Esophagus mucosa (tissue), 1 donor: ENCODE measurements around the gene GMDS. TPM values are rescaled to one million over a fixed set of nuclear protein-coding genes. Genes with fewer than 3 reads are reported as not detected.

Experiments
- ATAC-seq: fragments of 200-7000 bp; cut with Tn5 transposase; one replicate; pipeline ENCODE4 v1.9.1; 2020
- total RNA-seq: library from RNA; stranded (reverse); gene quantifications from one replicate; pipeline ENCODE4 v1.2.4, GENCODE V29; 2023
- donor health status: DM: yes; HTN: yes; CAD: no.

Gene GMDS
- total RNA-seq, 1 donor from 2014 or later = 43.8 TPM

DNA sequence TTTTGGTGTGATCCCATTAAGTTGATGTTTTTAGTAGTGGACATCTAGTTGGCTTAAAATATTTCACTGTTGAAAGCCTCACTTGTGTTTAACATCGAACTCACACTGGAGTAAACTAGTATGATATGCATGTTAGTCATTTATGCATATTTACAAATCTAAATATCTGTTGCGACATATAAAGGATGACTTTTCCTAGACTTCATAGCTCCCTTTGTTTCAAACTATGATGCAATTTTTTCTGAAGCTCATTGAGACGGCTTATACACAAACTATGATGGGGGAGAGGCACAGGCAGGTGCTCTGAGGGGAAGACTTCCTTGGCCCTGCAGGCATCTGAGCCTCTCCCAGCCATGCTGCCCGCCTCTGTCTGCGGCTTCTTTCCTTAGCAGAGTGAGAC lies 647.5 kb downstream of the GMDS start:
- peak; percentile 76 for ATAC-seq

DNA sequence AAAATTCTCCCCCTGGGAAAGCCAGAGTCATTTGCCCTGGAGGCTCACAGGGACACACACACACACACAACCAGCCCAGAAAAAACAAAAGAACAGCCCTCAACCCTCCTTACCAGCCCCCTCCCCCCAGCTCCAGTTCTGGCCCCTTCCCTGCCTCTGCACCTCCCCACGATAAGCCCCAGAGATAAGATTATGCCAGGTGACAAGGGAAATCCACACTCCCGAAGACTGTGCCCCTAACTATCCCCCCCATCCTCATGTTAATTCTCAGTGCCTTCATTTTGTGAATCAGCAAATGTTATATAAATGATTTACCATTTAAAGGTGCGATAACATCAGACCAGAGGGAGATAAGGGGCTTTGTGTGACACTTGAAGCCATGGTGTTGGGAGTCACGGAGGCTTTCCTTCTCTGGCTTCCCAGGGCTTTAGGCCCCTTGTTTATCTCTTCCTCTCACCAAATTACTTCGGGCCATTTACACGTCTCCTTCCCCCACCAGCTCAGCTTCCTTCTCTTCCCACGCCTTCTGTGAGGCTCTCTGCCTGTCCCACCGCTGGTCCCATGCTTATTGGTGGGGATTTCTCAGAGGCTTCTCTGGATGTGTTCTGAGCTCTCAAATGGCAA lies 648.2 kb downstream of the GMDS start:
- ATAC-seq = no peak

DNA sequence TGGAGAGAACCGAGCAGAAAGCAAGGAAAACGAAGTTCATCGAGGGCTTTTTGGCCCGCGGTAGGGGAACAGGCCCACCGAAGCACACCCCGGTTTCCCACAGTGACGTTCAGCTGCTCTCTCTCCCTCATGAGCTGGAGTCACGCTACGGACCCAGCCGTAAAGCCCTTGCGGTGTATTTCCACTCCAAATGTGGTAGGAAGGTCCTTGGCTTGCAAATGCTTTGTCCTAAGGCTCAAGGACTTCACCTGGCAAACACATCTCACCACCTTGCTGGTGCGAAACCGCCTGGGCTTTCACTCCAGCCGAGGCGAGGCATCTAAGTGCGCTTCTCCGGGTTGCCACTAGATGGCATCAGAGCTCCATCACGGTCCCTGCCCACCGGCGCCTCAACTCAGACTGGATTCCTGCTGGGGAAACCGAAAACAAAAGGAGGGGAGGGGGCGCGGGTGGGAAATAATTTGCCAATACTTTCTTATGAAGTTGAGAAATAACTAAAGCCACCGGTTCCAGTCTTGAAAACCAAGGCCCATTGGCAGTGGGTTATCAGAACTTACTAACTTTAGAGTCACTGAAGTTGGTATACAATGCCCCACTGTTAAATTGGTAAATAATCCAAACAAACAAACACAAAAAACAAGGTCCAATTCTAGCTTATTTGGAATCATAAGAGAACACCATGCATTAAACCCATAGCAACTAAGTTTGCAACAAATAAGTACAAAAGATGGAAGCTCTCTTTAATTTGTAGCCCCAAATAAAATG lies 649.1 kb downstream of the GMDS start:
- ATAC-seq = peak; percentile 79

DNA sequence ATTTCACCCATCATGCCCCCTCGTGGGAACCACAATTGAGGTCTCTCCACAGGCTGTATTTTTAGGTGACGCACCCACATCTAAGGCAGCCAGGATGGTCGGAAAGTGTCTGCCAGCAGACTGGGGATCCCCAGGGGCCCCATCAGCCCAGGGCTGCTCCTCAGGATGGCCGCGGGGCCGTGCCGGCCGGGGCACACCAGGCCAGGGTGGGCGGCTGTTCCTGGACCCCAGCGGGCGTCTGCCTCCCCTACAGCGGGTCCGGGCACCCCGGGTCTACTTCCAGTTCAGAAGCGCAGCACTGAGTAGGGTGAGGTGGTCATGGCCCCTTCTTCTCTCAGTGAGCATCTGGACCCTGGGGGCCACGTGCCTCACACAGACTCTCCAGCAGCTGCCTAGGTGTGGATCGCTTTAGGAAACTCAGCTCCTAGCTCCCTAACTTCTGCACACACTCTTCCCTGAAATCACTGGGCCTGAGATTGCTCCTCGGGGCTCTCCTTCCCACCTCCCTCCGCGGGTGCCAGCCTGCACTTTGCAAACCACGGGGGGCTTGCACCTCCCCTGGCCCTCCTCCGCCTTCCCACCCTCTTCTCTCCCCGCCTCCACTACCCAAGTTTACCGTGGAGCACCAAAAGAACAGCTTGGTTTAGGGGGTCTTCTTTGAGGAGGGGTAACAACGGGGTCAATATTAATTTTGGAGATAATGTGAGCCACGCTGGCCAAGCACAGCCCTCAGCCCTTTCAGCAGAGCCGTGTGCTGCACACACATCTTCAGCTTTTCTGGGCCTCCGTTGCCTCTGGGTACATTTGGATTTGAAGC lies 649.9 kb downstream of the GMDS start:
- no peak for ATAC-seq

DNA sequence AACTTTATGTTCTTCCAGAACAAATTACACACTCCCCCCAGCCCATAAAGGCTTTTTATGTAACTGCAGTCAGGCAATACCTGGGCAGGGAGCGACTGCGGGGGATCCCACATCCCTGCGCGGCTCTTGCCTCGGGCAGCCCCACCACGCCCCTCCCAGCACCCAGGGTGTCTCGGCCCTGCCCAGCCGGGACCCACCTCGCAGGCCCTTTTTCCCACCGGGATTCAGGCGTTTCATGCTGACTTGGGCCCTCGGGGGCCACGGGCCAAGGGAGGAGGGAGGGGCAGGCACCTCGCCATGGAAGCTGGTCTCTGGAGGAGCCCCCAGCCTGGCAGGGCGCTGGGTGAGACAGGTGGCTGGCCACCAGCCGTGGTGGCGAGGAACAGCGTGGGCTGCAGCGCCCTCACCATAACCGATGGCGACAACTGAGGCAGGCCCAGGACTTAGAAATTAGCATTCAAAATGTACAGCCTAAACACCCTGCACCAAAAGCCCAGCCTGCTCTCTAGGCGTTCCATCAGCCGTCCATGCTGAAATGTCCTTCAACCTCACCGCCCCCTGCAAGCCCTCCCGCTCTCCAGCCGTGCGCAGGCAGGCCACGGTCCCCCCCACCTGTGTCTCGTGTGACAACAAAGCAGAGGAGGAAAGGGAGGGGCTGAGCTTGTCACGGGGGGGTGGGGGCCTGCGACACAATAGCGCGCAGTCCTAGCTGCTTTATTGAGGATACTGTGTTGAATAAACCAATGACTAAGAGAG lies 650.8 kb downstream of the GMDS start:
- ATAC-seq = no peak

DNA sequence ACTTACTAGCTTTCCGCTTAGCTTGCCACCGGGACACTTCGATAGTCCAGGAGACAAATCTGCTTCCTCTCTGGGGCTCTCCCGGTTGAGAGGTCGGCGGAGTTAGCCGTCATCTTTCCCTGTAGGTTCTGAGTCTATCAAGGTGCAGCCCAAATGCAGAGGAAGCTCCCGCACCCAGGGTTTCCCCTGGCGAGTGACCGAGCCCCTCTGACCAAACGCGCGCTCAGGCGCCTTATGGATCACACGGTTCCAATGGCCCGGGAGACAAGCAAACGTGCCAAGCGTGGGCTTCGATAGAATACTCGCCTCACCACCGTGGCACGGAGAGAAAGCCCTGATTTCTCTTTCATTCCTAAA lies 651.5 kb downstream of the GMDS start:
- ATAC-seq = no peak

DNA sequence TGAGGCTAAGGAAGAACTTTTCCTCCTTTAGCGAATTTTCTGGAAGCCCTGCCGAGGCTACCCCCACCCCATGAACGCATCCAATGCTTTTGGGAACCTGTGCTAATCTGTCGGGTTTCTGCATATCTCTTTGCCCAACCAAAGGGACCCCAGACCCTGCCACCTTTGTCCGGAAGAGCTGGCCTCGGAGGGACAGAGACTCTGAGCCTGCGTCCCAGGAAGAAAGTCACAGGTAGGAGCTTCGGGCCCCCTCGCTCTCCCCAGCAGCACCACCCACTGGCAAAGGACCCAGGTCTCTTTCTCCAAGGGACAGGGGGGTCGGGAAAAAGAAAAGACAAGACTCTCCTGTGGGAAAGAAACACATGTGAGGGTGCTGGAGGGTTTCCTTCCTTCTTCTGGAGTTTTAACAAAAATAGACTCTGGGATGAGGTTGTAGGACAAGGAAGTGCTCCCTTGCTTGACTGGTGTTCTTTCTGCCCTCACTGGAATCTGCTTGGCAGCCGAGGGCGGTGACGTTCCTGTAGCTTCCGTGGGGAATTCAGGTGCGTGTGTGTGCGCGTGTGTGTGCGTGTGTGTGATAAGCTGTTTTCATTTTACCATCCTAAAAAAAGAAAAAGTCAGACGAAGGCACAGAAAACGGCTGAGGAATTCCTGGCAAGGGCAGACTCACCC lies 652.0 kb downstream of the GMDS start:
- ATAC-seq = no peak

DNA sequence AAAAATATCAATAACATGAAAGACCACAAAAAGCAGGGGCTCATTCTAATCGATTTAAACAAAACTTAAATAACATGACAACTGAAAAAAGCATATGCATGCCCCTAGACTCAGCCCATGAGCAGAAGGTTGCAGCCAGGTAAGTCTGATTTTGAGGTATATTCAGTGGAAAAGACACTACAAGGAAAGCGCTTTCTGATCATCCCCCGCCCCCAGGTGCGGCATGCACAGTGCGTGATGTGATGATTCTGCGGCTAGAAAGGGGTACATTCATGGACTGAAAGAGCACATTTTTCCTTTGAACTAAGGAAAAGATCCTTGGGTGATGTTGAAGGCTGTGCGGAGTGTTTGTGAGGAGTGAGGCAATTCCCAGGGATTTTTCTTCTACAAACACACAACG lies 652.6 kb downstream of the GMDS start:
- ATAC-seq = no peak

DNA sequence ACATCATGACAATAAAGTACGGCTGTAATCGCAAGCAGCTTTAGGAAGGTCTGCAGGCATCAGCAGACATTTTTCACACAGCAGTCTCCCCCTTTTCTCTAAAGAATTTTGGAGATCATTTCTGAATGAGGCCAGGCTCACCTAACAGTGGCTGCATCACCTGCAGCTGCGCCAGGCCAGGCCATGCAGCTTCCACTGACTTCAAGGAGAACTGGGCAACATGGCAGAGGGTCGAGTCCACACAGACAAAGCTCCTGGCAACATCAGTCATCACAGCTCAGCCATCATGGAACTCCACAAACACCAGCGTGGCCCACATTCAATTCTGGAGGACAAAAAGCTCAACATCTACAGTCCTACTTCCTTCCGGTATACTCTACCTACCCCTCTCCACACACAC lies 653.5 kb downstream of the GMDS start:
- ATAC-seq = no peak

DNA sequence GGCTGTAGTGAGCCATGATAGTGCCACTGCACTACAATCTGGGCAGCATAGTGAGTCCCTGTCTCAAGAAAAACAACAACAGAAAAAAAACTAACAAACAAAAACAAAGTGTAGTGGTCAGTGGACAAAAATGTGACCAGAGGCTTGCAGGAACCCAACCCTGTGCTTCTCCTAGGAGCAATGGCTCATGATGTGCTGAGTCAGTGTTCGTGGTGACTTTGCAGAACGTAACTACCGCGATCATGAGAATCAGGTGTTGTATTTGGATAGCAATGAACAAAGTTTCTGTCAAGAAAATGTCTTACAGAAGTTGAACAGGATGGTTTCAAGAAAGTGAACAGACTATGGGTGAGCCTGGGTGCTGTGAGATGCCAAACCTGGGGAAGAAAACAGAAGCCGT lies 654.2 kb downstream of the GMDS start:
- no peak for ATAC-seq

DNA sequence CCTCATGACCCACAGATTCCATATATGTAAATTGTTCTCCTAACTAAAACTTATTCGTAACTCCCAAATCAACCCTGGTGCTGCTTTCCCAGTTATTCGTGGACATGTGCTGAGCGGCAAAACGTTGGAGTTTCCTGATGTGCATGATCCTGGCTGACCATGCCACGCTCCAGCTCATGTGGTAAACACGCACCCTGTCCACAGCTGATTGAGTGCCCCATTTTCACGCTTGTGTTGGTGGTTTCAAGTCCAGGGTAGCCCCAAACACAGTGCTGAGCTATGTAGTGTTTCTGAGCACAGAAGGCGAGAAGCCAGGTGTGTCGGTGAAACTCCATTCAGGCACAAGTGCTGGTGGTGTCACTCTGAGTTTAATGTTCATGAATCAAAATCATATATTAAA lies 654.8 kb downstream of the GMDS start:
- ATAC-seq = no peak

DNA sequence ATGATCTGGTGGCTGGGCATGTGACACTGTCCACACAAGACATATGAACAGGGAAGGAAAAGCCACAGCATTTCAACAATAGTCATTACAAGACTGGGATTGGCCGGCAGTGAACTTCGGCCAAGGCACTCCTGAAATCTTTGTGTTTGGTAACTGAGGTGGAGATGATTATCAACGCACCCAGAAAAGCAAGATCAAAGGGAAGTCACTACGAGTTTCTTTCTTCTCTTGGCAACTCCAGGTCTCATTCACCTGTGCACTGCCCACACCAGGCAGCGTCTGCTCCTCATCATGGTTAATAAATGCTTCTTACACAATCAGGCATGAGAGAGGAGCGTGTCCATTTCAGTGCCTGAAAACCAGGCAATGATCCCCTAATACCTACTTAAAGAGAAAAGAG lies 656.2 kb downstream of the GMDS start:
- no peak for ATAC-seq

DNA sequence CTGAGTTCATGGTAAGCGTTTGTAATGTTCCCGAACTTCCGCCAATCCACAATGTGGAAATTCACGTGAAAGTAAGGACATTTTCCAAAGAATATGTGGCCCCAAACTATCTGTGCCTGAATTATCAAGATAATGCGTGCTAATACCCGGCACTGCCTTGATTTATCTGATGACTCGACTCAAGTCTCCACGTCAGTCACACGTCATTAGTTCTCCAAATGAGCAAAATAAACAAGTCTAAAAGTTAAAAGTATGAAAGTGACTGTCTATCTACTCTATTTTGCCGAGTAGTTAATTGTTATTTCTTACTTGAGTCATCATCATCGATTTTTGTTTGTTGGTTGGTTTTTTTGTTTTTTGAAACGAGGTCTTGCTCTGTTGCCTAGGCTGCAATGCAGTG lies 657.4 kb downstream of the GMDS start:
- no peak for ATAC-seq

DNA sequence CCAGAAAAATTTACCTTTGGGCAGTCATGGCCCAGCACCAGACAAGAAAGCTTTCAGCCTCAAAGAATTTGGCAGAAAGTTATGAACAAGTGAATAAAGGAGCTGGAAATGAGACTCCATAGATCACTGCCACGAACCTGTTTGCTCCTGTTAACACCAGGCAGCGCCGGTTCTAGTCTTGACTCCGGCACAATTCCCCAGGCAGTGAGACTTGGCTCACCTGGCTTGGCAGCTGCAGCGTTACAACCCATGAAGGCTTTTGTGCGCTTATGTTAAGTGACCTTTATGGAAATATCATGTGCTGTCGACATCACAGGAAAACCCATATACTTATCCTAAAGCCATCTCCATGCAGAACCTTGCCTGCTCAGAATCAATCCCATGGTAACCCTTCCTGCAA lies 657.9 kb downstream of the GMDS start:
- ATAC-seq = peak; percentile 76

DNA sequence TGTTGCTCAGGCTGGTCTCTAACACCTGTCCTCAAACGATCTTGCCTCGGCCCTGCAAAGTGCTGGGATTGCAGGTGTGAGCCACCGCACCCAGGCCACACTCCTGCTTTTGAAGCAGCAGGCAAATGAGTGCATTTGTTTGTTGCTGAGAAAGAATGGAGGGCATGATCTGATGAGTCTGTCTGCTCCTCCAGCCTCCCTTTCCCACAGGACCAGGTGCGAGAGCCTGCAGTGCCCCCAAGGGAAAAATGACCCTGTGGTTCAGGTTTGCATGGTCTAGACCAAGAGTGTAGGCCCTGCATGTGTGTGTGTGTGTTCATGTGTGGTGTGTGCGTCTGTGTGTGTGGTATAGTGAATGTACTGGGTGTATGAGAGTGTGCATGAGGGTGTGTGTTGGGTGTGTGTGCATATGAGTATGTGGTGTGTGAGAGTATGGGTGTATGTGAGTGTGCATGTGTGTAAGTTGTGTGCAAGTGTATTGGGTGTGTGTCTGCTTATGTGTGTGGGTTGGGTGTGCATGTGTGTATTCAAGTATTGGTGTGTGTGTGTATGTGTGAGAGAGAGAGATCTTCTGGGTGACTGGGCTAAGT lies 658.4 kb downstream of the GMDS start:
- ATAC-seq = peak; percentile 25

DNA sequence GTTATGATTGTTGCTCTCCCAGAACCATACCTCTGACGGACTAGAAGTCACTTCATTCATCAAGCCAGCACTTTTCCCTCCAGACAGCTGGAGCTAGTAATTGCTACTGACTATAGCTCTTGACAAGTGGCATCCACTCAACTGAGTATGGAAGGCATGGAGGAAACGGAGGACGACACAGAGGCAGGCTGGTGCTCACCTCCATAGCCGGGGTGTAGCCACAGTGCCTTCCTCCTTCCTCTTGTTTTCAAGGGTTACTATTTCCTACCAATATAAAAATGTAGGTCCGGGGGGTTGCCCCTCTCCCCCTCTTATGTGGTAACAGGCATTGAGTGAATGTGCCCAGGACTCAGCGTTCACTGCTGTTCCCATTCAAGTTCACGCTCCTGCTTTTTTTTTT lies 659.1 kb downstream of the GMDS start:
- no peak for ATAC-seq

DNA sequence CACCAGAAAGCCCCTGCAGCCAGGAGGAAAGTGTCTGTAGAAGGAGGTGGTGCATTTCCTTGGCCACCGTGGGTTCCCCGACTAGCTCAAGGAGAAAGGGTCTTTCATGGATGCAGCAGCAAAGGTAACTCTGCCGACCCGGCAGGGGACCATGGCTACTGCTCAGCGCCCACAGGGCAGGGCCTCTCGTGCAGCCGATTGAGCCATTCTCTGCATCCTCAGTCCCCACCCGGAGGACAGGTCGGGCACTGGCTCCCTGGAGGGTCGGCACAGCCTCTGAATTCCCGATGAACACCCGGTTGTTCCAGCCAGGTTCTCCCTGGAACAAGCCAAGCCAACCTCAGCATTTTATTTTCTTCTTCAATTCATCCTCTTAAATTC lies 659.7 kb downstream of the GMDS start:
- no peak for ATAC-seq

DNA sequence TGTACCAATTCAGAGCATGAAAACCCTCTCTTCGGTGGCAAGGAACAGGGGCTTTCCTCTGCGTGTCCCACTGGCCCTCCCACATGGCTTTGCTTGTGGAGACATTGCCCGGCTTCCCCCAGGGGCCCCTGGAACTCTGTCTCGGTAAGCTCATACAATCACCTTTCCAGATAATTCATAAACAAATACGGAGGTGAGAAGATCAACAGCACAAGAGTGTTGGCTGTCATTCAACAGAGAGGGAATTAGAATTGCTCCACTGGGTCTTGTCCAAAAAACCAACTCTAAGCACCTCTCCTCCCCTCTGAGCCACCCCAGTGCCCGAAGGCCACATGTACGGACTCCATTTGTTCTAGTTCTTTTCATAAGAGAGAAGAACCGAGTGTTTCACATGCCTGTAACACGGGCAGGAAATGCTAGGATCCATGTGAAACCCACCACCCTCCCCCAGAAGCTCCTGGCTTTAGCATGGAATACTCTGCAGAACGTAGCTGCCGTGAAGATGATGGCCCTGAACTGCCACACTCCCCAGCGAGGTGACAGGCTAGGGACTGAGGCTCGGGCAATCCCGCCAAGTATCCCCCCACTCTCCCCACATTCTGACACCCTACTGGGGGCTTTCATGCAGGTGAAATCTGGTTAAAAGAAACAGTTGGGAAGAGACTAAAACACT lies 660.3 kb downstream of the GMDS start:
- ATAC-seq = no peak

DNA sequence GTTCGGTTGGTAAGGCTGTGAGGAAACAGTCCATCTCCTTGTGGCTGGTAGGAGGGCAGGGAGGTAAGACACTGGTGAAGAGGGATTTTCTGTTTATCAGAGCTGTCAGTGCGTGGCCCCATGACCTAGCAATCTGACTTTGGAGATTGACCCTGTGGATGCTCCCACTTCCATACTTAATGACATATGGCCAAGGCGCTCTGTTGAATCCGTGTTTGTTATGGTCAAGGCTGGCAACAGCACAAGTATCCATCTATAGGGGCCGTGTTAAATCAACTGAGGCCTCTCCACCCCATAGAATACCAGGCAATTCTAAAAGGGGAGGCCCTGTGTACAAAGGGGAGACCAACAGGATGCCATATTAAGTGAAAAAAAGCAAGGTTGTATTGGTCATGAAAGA lies 661.3 kb downstream of the GMDS start:
- no peak for ATAC-seq

DNA sequence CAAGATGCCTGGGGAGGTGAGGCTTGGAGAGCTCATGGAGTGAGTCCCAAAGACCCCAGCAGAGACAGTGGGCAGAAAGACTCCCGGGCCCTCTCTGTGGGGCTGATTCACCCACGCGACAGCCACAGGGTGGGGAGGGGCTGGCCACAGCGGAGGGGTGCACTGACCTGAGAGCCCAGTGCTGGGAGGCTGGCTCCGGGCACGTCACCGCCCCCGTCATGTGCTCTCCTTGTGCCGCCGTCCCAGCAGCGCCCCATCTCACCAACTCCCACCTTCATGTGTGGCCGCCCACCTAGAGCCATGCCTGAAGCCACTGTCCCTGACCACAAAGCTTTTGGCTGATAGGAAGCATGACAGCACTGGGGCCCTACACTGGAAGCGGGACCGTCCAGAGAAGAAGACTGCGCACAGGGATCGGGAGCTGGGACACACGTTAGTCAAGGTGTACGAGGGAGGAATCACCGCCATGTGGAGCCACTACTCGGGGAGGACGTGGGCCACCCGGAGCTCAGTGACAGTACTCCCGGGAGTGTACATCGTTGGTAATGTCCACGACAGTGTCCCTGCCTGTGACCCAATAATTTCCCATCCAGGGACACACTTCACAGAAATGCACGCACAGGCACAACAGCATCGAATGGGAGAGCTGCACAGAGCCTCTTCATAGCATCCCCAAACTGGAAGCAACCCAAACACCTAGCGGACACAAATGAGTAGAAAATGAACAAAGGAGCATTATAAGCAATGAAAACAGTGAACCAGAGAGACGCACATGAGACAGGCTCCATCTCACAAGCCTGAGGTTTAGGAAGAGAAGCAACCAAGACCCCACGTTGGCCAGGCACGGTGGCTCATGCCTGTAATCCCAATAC lies 664.0 kb downstream of the GMDS start:
- ATAC-seq = no peak

DNA sequence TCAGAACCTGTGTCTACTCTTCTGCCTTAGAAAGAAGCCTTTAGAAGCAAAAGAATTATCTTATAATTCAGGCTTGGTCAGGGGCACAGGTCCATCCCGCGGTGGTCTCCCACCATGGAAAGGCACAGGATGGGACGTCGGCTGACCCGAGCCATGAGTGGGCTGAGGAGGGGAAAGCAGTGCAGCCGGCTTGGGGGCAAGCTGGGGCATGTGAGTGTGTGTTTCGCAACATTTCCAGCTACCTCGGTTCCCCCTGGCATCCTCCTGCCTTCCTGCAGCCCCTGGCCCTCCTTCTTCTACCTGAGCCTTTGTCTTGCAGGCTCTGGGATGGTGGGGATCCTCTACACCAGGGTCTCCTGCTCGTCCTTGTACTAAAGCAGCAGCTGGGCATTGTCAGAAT lies 664.8 kb downstream of the GMDS start:
- no peak for ATAC-seq
